ENCODE measurements around the gene KCNH2. TPM values are rescaled to one million over a fixed set of nuclear protein-coding genes. Genes with fewer than 3 reads are reported as not detected.

Gene KCNH2
- total and polyA plus RNA-seq, 12 donors, result 1.1 to 18.7 (median 5.0) TPM

GRCh38 chr7:150959739-150960734 lies 18.1 kb downstream of the KCNH2 start:
- H3K27ac ChIP-seq, result no peak overlapping the region
- H3K36me3 ChIP-seq (replicated peaks in 1 of 2), result no peaks in the 10 kb centered on the region
- TF ChIP-seq POLR2A (IDR thresholded peaks at IDR 0.05) (no peak), CTCF (IDR thresholded peaks at IDR 0.05) (no peak)
- WGBS, 4 donors, result 74 to 82% (median 79%) methylated on average over 24 of the region's 24 CpGs
- no peaks in the 10 kb centered on the region for H3K27me3 ChIP-seq
- no peak overlapping the region for H3K4me3 ChIP-seq
- peaks cover 6 to 21% of the 10 kb centered on the region in 2 donors for H3K4me1 ChIP-seq (replicated peaks in 1 of 2)
- DNase-seq, result no peak
- no peaks in the 10 kb centered on the region for H3K9me3 ChIP-seq (replicated peaks in 1 of 3)
- intact Hi-C loops (cut with DNase I), result no loop called here

DNA sequence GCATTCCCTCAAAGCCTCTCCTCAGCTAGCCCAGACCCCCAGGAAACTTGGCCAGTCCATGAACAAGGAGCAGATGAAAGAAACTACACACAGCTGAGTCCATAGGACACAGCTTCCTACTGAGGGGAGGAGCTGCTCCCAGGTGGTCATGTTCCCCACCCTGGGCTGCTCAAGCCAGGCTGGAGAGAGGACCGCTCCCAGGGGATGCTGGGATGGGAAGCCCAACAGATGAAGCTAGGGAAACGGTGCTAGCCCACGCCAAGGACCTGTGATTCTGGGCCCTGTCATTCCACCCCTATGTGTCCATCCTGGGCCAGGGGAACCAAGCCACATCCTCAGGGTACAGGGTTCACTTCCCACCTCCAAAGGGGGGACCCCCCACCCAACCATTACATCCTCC lies 19.0 kb downstream of the KCNH2 start:
- Histone ChIP-seq H3K27me3 (no peaks in the 10 kb centered on the region), H3K4me1 (replicated peaks in 1 of 2) (peaks cover 6 to 19% of the 10 kb centered on the region in 2 donors), H3K9me3 (replicated peaks in 1 of 3) (no peaks in the 10 kb centered on the region), H3K4me3 (no peak overlapping the region), H3K27ac (no peak overlapping the region), H3K36me3 (replicated peaks in 1 of 2) (no peaks in the 10 kb centered on the region)
- WGBS, 4 donors, result 87 to 100% (median 96%) methylated on average over 1 to 3 of the region's 3 CpGs
- intact Hi-C loops (cut with DNase I), result no loop called here
- no peak for DNase-seq
- TF ChIP-seq POLR2A (IDR thresholded peaks at IDR 0.05) (no peak), CTCF (IDR thresholded peaks at IDR 0.05) (no peak)

DNA sequence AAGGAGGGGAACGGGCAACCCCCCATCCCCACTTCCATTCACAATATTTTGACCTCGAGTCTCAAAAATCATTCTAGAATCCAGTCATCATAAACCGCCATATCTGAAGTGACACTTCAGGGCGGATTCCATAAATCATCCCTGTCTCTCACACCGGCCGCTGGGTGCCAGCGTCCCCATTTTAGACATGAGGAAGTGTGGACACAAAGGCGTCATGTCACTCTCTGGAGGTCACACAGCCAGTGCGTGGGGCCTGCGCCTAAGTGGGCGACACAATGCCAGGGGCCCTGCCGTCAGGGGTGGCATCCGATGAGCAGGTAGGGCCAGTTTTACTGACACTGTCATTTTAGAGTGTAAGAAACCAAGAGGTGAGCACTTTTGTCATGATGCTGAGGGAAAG lies 19.5 kb downstream of the KCNH2 start:
- TF ChIP-seq POLR2A (IDR thresholded peaks at IDR 0.05) (no peak), CTCF (IDR thresholded peaks at IDR 0.05) (no peak)
- intact Hi-C loops (cut with DNase I), result no loop called here
- no peaks in the 10 kb centered on the region for H3K9me3 ChIP-seq (replicated peaks in 1 of 3)
- no peaks in the 10 kb centered on the region for H3K36me3 ChIP-seq (replicated peaks in 1 of 2)
- 67 to 82% (median 77%) methylated on average over 9 to 13 of the region's 13 CpGs for WGBS, 4 donors
- no peak for DNase-seq
- no peaks in the 10 kb centered on the region for H3K27me3 ChIP-seq
- no peak overlapping the region for H3K4me3 ChIP-seq
- H3K4me1 ChIP-seq (replicated peaks in 1 of 2), result peaks cover 6 to 14% of the 10 kb centered on the region in 2 donors
- no peak overlapping the region for H3K27ac ChIP-seq

DNA sequence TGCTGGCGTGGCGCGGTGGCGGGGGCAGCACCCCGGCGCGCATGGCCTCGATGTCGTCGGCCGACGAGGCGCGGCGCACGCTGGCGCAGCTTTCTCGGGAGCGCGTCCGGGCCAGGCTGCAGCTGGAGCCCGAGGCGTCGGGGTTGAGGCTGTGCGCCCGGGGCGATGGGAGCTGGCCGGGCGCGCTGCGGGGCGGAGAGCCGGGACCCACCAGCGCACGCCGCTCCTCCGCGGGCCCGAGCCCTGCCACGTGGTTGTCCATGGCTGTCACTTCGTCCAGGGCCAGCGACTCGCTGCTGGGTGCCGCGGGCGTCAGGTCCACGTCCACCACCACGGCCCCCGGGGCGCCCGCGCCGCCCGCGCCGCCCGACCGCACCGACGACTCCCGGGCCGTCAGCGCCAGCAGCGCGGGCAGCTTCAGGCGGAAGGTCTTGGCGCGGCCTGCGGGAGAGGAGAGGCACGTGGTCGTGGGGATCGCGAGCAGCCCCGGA lies 20.0 kb downstream of the KCNH2 start:
- no peak overlapping the region for H3K4me3 ChIP-seq
- H3K27me3 ChIP-seq, result no peaks in the 10 kb centered on the region
- H3K36me3 ChIP-seq (replicated peaks in 1 of 2), result no peaks in the 10 kb centered on the region
- WGBS, 4 donors, result 48 to 83% (median 70%) methylated on average over 26 to 74 of the region's 74 CpGs
- intact Hi-C loops (cut with DNase I), result no loop called here
- TF ChIP-seq POLR2A (IDR thresholded peaks at IDR 0.05) (no peak), CTCF (IDR thresholded peaks at IDR 0.05) (no peak)
- no peaks in the 10 kb centered on the region for H3K9me3 ChIP-seq (replicated peaks in 1 of 3)
- no peak overlapping the region for H3K27ac ChIP-seq
- no peak for DNase-seq
- H3K4me1 ChIP-seq (replicated peaks in 1 of 2), result peaks cover 6 to 10% of the 10 kb centered on the region in 2 donors

Data from adrenal gland (tissue), 12 donors.